Prostate gland (tissue), 2 donors: ENCODE results near the gene MTFR1L. TPM values are rescaled to one million over a fixed set of nuclear protein-coding genes. Genes with fewer than 3 reads are reported as not detected.
A peak's percentile ranks its signal among the peaks of the same experiment; 100 is the strongest.

ENCODE experiments used
- DNase-seq: peaks from one replicate; pipeline ENCODE4 v3.0.0-alpha.2; 2019; ENCODE audit warnings: low spot score
- H3K27ac ChIP-seq, 2 donors: fragments of 200-600 bp; sonication (generic); 2 replicates each; pipeline ENCODE4 v1.5.1; 2017 to 2019
- H3K27me3 ChIP-seq: fragments of 200-600 bp; sonication (generic); replicated peaks from 2 replicates; pipeline ENCODE4 v1.5.1; 2019; ENCODE audit not compliant: insufficient read depth
- H3K36me3 ChIP-seq, 2 donors: fragments of 200-600 bp; sonication (generic); 1 replicate in 1 of 2; 2 replicates in 1 of 2; pipeline versions ENCODE4 v1.5.1 to v1.8.1; 2017 to 2019
- H3K4me1 ChIP-seq: fragments of 200-600 bp; sonication (generic); replicated peaks from 2 replicates; pipeline ENCODE4 v1.5.1; 2019
- H3K4me3 ChIP-seq, 2 donors: fragments of 200-600 bp; sonication (generic); 2 replicates each; pipeline ENCODE4 v1.5.1; 2017 to 2019
- H3K9me3 ChIP-seq: fragments of 200-600 bp; sonication (generic); 2 replicates; pipeline ENCODE4 v1.5.1; 2017
- POLR2A ChIP-seq: fragments of 450-650 bp; IDR thresholded peaks from one replicate; pipeline ENCODE4 v1.6.1; 2016; ENCODE audit warnings: antibody characterized with exemption, mild to moderate bottlenecking
- POLR2AphosphoS5 ChIP-seq: sonication (generic); formaldehyde crosslinking; IDR thresholded peaks from one replicate; pipeline ENCODE4 v1.6.1; 2017; ENCODE audit warnings: antibody characterized with exemption
- WGBS: methylation state at CpG from one replicate; pipeline ENCODE4 v1.1.5; 2018; 5-methylcytosine and 5-hydroxymethylcytosine counted together
- intact Hi-C: fragments of 100-400 bp; cut with DNase I; formaldehyde crosslinking; loops from one replicate; pipeline ENCODE4 v1.14.2; 2022
- total RNA-seq, 2 donors: library from RNA; depleted of rRNA; stranded (reverse); fragments of >200 nt; gene quantifications; one replicate each; pipeline ENCODE4 v1.1.0, GENCODE V29; 2016
- TF ChIP-seq, protein P1 (sequence below), 4 experiments: fragments of 200-600 bp in 2 of 4; fragments of 450-650 bp in 2 of 4; sonication (generic) in 2 of 4; IDR thresholded peaks; 1 replicate in 3 of 4; 2 replicates in 1 of 4; pipeline ENCODE4 v1.5.1; 2016 to 2019; ENCODE audit warnings: antibody characterized with exemption in 4 of 4, mild to moderate bottlenecking in 2 of 4, moderate library complexity in 2 of 4

Gene MTFR1L
- total RNA-seq, 2 donors from 2014 or later = 82.2 to 112 TPM

DNA sequence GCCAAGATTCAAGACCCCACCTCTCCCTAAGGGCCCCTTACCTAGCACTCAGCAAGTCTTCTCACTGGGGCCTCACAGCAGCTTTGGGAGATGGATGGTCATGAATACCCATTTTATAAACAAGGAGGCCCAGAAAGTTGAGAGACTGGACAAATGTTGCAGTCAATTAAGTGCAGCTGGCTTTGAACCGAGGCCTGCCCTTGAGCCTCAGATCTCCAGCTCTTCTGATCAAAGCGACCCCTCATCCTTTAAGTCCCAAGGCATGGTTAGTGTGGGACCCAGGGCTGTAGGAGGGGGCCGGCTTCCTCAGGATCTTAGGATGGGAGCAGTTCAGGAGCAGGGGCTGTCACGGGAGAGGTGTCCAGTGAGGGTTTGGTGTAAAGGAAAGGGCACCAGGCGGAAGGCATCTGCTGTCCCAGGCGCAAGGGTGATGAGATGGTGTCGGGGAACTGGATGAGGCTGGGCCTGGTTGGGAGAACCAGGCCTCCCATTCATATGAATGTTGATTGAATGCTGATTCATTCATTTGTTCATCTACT lies 5.1 kb upstream of the MTFR1L start:
- Histone ChIP-seq H3K4me1 (peaks cover 11% of the 10 kb centered on the region), H3K4me3 (no peak overlapping the region), H3K27me3 (no peaks in the 10 kb centered on the region), H3K36me3 (no peaks in the 10 kb centered on the region), H3K27ac (no peak overlapping the region), H3K9me3 (no peaks in the 10 kb centered on the region)
- TF ChIP-seq, protein P1, sequence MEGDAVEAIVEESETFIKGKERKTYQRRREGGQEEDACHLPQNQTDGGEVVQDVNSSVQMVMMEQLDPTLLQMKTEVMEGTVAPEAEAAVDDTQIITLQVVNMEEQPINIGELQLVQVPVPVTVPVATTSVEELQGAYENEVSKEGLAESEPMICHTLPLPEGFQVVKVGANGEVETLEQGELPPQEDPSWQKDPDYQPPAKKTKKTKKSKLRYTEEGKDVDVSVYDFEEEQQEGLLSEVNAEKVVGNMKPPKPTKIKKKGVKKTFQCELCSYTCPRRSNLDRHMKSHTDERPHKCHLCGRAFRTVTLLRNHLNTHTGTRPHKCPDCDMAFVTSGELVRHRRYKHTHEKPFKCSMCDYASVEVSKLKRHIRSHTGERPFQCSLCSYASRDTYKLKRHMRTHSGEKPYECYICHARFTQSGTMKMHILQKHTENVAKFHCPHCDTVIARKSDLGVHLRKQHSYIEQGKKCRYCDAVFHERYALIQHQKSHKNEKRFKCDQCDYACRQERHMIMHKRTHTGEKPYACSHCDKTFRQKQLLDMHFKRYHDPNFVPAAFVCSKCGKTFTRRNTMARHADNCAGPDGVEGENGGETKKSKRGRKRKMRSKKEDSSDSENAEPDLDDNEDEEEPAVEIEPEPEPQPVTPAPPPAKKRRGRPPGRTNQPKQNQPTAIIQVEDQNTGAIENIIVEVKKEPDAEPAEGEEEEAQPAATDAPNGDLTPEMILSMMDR (IDR thresholded peaks at IDR 0.05) = no peak
- TF ChIP-seq POLR2AphosphoS5 (no peak), POLR2A (no peak)
- DNase-seq = no peak
- intact Hi-C loops = no loop called here
- 88% methylated on average over 7 of the region's 7 CpGs for WGBS

DNA sequence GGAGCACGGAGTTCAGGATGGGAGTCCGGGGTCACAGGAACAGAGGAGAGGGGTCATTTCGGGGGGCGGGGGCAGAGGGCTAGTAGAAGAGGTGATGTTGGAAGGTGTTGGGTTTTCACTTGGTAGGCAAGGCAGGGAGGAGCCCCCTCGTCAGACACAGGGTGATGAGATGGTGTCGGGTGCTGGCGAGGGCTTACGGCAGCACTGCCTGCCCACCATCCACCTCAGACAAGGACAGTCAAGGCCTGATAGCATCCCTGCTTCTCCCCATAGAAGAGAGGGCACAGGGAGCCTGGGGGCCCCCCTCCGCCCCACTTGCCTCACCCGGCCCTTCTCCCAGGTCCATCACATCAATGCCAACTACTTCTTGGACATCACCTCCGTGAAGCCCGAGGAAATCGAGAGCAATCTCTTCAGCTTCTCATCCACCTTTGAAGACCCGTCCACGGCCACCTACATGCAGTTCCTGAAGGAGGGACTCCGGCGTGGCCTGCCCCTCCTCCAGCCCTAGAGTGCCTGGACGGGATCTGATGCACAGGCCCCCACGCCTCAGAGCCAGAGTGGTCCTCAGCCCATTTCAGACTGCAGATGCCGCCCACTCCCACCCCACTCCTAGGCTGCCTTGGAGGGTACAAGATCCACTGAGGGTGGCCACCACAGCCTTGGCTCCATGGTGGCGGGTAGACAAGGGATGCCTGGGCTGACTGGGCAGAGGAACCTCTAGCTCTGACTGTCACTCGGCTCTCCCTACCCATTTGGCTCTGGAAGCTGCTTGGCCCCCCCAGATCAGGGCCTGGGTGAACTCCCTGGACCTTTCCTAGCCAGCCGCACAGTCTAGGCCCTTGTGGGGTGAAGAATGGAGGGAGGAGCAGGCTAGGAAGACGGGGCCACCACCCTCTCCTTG lies 4.3 kb upstream of the MTFR1L start:
- TF ChIP-seq POLR2A (no peak), POLR2AphosphoS5 (no peak)
- TF ChIP-seq, protein P1 (IDR thresholded peaks at IDR 0.05) = no peak
- intact Hi-C loops = no loop called here
- no peak overlapping the region for H3K4me3 ChIP-seq
- DNase-seq = no peak
- no peaks in the 10 kb centered on the region for H3K27me3 ChIP-seq
- no peaks in the 10 kb centered on the region for H3K9me3 ChIP-seq
- no peaks in the 10 kb centered on the region for H3K36me3 ChIP-seq
- WGBS = 85% methylated on average over 24 of the region's 24 CpGs
- H3K27ac ChIP-seq = no peak overlapping the region
- peaks cover 8% of the 10 kb centered on the region for H3K4me1 ChIP-seq

- no peaks in the 10 kb centered on the region for H3K36me3 ChIP-seq
- intact Hi-C loops = no loop called here
- WGBS = 86% methylated on average over 15 of the region's 15 CpGs
Observed at GRCh38 chr1:25816112-25816718, 3.5 kb upstream of the MTFR1L start.

GRCh38 chr1:25817840-25818501 lies 1.8 kb upstream of the MTFR1L start:
- H3K4me1 ChIP-seq = peaks cover 11% of the 10 kb centered on the region
- no peaks in the 10 kb centered on the region for H3K9me3 ChIP-seq
- no peaks in the 10 kb centered on the region for H3K36me3 ChIP-seq
- 32% methylated on average over 8 of the region's 8 CpGs for WGBS
- TF ChIP-seq POLR2A = no peak
- TF ChIP-seq, protein P1 (IDR thresholded peaks at IDR 0.05) = peak in 2 of 4 experiments; percentile 33 to 42
- TF ChIP-seq POLR2AphosphoS5 = no peak
- DNase-seq = no peak
- H3K4me3 ChIP-seq = no peak overlapping the region
- H3K27ac ChIP-seq = peak overlapping the region in 1 of 2 donors; percentile 87
- no peaks in the 10 kb centered on the region for H3K27me3 ChIP-seq
- intact Hi-C loops = no loop called here

More at GRCh38 chr1:25816112-25816718, 3.5 kb upstream of the MTFR1L start:
- H3K27ac ChIP-seq = no peak overlapping the region
- DNase-seq = no peak
- H3K4me1 ChIP-seq = peaks cover 9% of the 10 kb centered on the region
- no peaks in the 10 kb centered on the region for H3K9me3 ChIP-seq
- no peak overlapping the region for H3K4me3 ChIP-seq
- TF ChIP-seq POLR2AphosphoS5 = no peak
- no peak for TF ChIP-seq POLR2A
- TF ChIP-seq, protein P1 (IDR thresholded peaks at IDR 0.05) = no peak
- no peaks in the 10 kb centered on the region for H3K27me3 ChIP-seq
